Activated T-cell treated with anti-CD3 and anti-CD28 coated beads, Interleukin-2, amount 50 U/mL, for 4 hours (primary cell): ENCODE data around the gene ASCL2. TPM values are rescaled to one million over a fixed set of nuclear protein-coding genes. Genes with fewer than 3 reads are reported as not detected.

Experiments used
- ATAC-seq, 2 donors: fragments of 200-7000 bp; cut with Tn5 transposase; one replicate each; pipeline ENCODE4 v1.10.0; 2021
- DNase-seq: peaks from one replicate; pipeline ENCODE4 v3.0.0-alpha.2; 2020
- H3K27me3 Mint-ChIP-seq: one replicate; pipeline ENCODE4 v1.8.0; 2021; ENCODE audit warnings: low read depth, mixed read lengths
- H3K36me3 Mint-ChIP-seq: one replicate; pipeline ENCODE4 v1.8.0; 2022; ENCODE audit warnings: mixed read lengths; ENCODE audit not compliant: insufficient read depth
- H3K4me1 Mint-ChIP-seq: one replicate; pipeline ENCODE4 v1.8.0; 2021; ENCODE audit warnings: low read depth, mixed read lengths
- H3K4me3 Mint-ChIP-seq: one replicate; pipeline ENCODE4 v1.8.0; 2021; ENCODE audit warnings: mild to moderate bottlenecking, moderate library complexity, mixed read lengths
- H3K9me3 Mint-ChIP-seq: one replicate; pipeline ENCODE4 v1.8.0; 2021; ENCODE audit warnings: mixed read lengths
- total RNA-seq, 3 donors: library from RNA; stranded (reverse); gene quantifications; one replicate each; pipeline ENCODE4 v1.2.1, GENCODE V29; 2021

ASCL2 gene, protein sequence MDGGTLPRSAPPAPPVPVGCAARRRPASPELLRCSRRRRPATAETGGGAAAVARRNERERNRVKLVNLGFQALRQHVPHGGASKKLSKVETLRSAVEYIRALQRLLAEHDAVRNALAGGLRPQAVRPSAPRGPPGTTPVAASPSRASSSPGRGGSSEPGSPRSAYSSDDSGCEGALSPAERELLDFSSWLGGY
- total RNA-seq, result 1 to 10 TPM; 1.2 to 2.4 (median 1.7) TPM

DNA sequence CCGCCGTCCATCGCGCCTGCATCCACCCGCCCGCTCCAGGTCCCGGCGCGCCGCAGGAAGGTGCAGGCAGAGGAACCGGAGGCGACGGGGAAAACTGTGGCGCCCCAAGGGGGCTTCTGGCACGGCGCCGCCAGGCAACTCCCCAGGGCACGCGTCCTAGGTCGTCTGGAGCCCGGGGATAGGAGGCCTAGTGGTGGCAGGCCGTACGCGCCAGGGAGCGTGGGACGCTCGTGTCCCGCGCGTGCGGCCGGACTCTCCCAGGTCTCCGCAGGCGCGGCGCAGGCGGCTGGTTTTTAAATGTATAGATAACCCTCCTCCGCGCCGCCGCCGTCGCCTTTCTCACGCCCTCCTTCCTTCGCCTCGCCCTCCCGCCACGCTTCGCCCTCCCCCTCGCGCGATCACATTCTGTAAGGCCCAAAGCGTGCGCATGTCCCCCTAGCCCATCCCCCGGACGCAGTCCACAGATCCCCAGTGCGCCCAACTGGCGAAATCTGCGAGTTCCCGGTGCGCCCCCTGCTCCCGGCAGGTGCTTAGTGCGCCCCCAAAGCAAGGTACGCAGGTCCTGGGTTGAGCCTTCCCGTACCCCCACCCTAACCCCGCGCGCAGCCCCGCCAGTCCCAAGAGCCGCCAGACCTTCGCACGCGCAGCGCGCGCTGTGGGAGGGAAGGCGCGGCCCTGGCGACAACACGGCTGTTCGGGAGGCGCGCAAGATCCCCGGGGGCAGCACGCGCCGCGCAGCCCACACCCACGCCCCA lies at the start of gene ASCL2:
Gene ASCL2 (minus strand): TSS at position 267 of the 755 bp plus-strand sequence. CDS start 256 bp downstream, at position 11.
- peak within 1 kb of the TSS; percentile 68 for H3K4me3 Mint-ChIP-seq
- DNase-seq (no peak), ATAC-seq (no peak)
- H3K27me3 Mint-ChIP-seq, result peaks cover 29% of the 10 kb centered on the region
- no peaks in the 10 kb centered on the region for H3K9me3 Mint-ChIP-seq
- no peaks in the 10 kb centered on the region for H3K36me3 Mint-ChIP-seq
- peaks cover 30% of the 10 kb centered on the region for H3K4me1 Mint-ChIP-seq

GRCh38 chr11:2319791-2320472 lies 49.5 kb upstream of the ASCL2 start:
- peaks cover 5% of the 10 kb centered on the region for H3K4me1 Mint-ChIP-seq
- H3K36me3 Mint-ChIP-seq, result no peaks in the 10 kb centered on the region
- peaks cover 6% of the 10 kb centered on the region for H3K27me3 Mint-ChIP-seq
- no peak for ATAC-seq
- peaks cover 11% of the 10 kb centered on the region for H3K9me3 Mint-ChIP-seq
- no peak overlapping the region for H3K4me3 Mint-ChIP-seq
- no peak for DNase-seq

- no peak for DNase-seq
- peaks cover 11% of the 10 kb centered on the region for H3K9me3 Mint-ChIP-seq
- H3K4me1 Mint-ChIP-seq, result peaks cover 5% of the 10 kb centered on the region
- ATAC-seq, result no peak
- H3K4me3 Mint-ChIP-seq, result no peak overlapping the region
- no peaks in the 10 kb centered on the region for H3K36me3 Mint-ChIP-seq
- peaks cover 6% of the 10 kb centered on the region for H3K27me3 Mint-ChIP-seq
These were observed 48.3 kb upstream of the ASCL2 start for GRCh38 chr11:2318707-2319106.

DNA sequence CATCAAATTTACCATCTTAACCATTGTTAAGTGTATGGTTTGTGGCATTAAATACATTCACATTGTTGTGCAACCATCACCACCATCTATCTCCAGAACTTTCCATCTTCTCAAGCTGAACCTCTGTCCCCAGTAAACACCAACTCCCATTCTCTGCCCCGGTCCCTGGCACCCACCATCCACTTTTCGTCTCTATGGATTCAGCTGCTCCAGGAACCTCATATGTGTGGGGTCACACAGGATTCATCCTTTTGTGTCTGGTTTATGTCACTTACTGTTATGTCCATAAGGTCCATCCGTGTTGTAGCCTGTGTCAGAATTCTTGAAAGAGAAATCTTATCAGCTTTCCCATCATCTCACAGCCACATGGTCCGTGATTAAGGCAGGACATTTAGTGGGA lies 47.7 kb upstream of the ASCL2 start:
- Mint-ChIP-seq H3K9me3 (peaks cover 6% of the 10 kb centered on the region), H3K27me3 (peaks cover 6% of the 10 kb centered on the region)

DNA sequence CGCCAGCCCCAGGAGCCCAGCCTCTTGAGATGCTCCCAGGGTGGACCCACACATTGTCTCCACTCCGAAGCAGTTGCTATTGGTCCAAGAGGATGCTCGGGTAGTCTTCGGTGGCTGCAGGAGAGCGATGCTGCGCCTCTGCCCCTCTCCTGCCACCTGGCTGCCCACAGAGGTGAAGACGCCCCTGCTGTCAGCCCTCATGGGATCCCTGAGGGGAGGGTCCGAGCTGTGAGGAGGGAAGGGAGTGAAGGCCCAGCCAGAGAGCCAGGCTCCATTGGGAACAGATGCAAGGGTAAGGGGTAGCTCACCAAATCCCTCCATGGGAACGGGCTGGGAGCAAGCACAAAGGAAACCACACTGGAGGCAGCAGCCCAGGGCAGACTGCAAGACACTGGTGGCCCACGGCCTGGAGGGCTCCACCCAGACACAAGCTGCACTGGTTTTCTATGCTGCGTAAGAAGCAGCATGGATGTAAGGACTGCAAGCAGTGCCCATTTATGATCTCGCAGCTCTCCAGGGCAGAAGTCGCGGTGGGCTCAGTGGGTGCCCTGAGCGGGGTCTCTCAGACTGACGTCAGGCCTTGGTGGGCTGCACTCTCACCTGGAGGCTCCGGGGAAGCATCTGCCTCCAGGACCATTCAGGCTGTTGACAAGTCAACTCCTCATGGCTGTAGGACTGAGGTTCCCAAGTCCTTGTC lies 47.1 kb upstream of the ASCL2 start:
- H3K4me1 Mint-ChIP-seq, result peaks cover 6% of the 10 kb centered on the region
- no peaks in the 10 kb centered on the region for H3K9me3 Mint-ChIP-seq
- no peak for ATAC-seq
- H3K36me3 Mint-ChIP-seq, result no peaks in the 10 kb centered on the region
- H3K27me3 Mint-ChIP-seq, result peaks cover 6% of the 10 kb centered on the region
- no peak for DNase-seq
- H3K4me3 Mint-ChIP-seq, result no peak overlapping the region

More for the DNA sequence above, 47.7 kb upstream of the ASCL2 start:
- Mint-ChIP-seq H3K4me3 (no peak overlapping the region), H3K4me1 (peaks cover 5% of the 10 kb centered on the region), H3K36me3 (no peaks in the 10 kb centered on the region)
- ATAC-seq (no peak), DNase-seq (no peak)

- H3K27me3 Mint-ChIP-seq, result peaks cover 4% of the 10 kb centered on the region
These were observed 46.5 kb upstream of the ASCL2 start for GRCh38 chr11:2316963-2317244.

GRCh38 chr11:2316169-2316962 lies 46.0 kb upstream of the ASCL2 start:
- Mint-ChIP-seq H3K9me3 (no peaks in the 10 kb centered on the region), H3K4me1 (peaks cover 6% of the 10 kb centered on the region), H3K4me3 (no peak overlapping the region), H3K36me3 (no peaks in the 10 kb centered on the region), H3K27me3 (peaks cover 2% of the 10 kb centered on the region)
- DNase-seq (no peak), ATAC-seq (no peak)

More at GRCh38 chr11:2316963-2317244, 46.5 kb upstream of the ASCL2 start:
- H3K4me1 Mint-ChIP-seq, result peaks cover 6% of the 10 kb centered on the region
- H3K4me3 Mint-ChIP-seq, result no peak overlapping the region
- ATAC-seq (no peak), DNase-seq (no peak)
- no peaks in the 10 kb centered on the region for H3K9me3 Mint-ChIP-seq
- no peaks in the 10 kb centered on the region for H3K36me3 Mint-ChIP-seq

- no peaks in the 10 kb centered on the region for H3K36me3 Mint-ChIP-seq
- H3K4me1 Mint-ChIP-seq, result peaks cover 6% of the 10 kb centered on the region
- peaks cover 2% of the 10 kb centered on the region for H3K27me3 Mint-ChIP-seq
- DNase-seq (no peak), ATAC-seq (no peak)
- H3K9me3 Mint-ChIP-seq, result no peaks in the 10 kb centered on the region
- H3K4me3 Mint-ChIP-seq, result no peak overlapping the region
These were observed 45.2 kb upstream of the ASCL2 start for GRCh38 chr11:2315395-2316168.

DNA sequence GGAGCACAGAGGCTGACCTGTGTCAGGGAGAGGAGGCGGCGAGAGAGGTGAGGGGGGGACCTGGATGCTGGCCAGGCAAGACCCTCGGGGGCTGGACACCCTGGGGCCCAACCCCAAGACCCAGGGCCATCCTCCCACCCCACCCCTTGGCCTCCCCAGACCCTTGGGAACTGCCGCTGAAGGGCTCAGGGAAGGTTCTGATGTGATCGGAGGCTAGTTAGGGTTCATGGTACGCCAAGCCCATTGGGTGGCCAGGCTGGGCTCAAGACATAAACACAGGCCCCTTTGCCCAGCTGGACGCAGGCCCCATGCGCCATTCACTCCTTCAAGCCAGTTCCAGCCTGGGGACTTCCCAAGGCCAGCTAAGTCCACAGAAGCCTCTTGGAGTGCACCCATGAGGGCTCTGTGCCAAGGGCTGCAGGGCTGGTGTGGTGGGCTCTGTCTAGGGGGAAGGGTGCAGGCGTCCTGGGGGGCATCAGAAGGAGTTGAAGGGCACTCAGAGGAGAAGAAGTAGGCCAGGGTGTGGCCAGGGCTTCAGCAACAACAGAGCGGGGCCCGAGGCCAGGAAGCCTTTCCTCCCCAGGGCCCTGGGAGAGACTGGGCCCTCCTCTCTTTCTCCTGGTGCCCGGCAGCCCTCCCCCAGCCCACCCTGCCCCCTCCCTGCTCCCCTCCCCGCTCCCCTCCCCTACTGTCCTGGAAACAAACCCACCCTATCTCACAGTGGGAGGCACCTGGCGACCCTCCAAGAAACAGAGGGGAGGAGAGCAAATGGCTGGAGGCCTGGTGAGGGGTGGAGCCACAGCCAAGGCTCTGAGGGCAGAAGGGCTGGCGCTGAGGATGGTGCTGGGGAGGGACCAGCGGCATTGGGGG lies 44.4 kb upstream of the ASCL2 start:
- H3K4me1 Mint-ChIP-seq, result peaks cover 6% of the 10 kb centered on the region
- DNase-seq, result no peak
- no peaks in the 10 kb centered on the region for H3K9me3 Mint-ChIP-seq
- ATAC-seq, result no peak
- H3K27me3 Mint-ChIP-seq, result peaks cover under 1% of the 10 kb centered on the region
- H3K4me3 Mint-ChIP-seq, result no peak overlapping the region
- no peaks in the 10 kb centered on the region for H3K36me3 Mint-ChIP-seq

- ATAC-seq (no peak), DNase-seq (no peak)
- no peak overlapping the region for H3K4me3 Mint-ChIP-seq
- peaks cover 6% of the 10 kb centered on the region for H3K4me1 Mint-ChIP-seq
- H3K36me3 Mint-ChIP-seq, result no peaks in the 10 kb centered on the region
- no peaks in the 10 kb centered on the region for H3K27me3 Mint-ChIP-seq
- no peaks in the 10 kb centered on the region for H3K9me3 Mint-ChIP-seq
These were observed 43.7 kb upstream of the ASCL2 start for GRCh38 chr11:2314136-2314524.

DNA sequence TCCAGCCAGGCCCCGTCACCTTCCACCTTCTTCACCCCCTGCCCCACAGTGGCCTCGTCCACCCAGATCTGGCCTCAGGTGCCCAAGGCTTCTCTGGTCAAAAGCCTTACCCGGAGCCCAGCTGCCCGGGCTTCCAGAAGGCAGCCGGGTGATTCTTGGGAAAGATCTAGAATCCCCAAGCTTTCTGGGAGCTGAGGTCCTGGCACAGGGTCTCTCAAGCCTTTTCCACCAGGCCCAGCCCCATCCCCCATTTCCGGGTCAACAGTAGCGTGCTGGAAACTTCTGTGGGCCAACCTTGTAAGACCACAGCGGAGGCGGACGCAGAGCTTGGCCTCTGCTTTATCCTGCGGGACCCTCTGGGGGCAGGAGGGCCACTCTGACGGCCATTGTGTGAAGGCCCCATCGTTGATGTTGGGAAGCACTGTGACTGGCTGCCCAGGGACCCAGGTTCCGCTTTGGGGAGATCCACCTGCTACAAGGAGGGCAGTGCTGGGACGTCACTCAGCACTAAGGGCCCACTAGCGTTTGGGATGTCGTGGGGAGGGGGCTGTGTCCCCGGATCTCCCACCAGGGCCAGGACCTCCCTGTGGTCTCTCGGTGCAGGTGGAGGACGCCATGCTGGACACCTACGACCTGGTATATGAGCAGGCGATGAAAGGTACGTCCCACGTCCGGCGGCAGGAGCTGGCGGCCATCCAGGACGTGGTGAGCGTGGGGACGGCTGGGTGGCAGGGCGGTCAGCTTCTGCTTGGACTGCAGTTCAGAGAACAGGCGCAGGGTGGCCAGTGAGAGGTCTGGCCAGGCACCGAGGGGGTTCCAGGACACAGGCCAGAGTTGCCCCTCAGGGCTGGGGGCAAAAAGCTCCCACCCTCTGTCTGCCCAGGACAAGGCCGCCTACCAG lies 42.9 kb upstream of the ASCL2 start:
- peaks cover 6% of the 10 kb centered on the region for H3K4me1 Mint-ChIP-seq

More for the DNA sequence above, 42.9 kb upstream of the ASCL2 start:
- DNase-seq (no peak), ATAC-seq (no peak)
- no peaks in the 10 kb centered on the region for H3K36me3 Mint-ChIP-seq
- H3K9me3 Mint-ChIP-seq, result no peaks in the 10 kb centered on the region
- no peaks in the 10 kb centered on the region for H3K27me3 Mint-ChIP-seq
- H3K4me3 Mint-ChIP-seq, result no peak overlapping the region
